ENCODE measurements around the gene EPHA5.

DNA sequence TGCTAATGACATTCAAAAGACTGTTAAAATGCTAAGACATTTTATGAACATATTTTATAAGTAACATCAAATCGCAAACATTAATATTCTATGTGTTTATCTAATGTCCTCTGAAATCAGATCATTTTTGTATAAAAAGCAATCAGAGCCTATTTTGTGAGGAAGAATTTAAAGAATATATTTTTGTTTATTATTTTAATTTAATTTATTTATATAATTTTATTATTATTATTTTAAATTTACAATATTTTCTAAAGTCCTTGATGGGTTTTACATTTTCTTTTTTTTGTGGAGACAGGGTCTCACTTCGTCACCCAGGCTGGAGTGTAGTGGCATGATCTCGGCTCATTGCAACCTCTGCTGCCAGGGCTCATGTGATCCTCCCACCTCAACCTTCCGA is 262.8 kb downstream of the EPHA5 start:
- TF ChIP-seq EZH2 (IDR thresholded peaks at IDR 0.05; ENCODE audit: low read length) = no peak
- TF ChIP-seq, protein P1, sequence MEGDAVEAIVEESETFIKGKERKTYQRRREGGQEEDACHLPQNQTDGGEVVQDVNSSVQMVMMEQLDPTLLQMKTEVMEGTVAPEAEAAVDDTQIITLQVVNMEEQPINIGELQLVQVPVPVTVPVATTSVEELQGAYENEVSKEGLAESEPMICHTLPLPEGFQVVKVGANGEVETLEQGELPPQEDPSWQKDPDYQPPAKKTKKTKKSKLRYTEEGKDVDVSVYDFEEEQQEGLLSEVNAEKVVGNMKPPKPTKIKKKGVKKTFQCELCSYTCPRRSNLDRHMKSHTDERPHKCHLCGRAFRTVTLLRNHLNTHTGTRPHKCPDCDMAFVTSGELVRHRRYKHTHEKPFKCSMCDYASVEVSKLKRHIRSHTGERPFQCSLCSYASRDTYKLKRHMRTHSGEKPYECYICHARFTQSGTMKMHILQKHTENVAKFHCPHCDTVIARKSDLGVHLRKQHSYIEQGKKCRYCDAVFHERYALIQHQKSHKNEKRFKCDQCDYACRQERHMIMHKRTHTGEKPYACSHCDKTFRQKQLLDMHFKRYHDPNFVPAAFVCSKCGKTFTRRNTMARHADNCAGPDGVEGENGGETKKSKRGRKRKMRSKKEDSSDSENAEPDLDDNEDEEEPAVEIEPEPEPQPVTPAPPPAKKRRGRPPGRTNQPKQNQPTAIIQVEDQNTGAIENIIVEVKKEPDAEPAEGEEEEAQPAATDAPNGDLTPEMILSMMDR (optimal IDR thresholded peaks at IDR 0.05 in 1 of 3, IDR thresholded peaks at IDR 0.05 in 1 of 3, conservative IDR thresholded peaks at IDR 0.05 in 1 of 3; ENCODE audit: extremely low read depth in 1 of 3, insufficient read depth in 2 of 3, low read length in 3 of 3) = no peak

Data from keratinocyte (primary cell).